Mesodermal cell (in vitro differentiated cells): Measurements from ENCODE around the gene LRRC70.
A peak's percentile ranks its signal among the peaks of the same experiment; 100 is the strongest.

Experiments
- H3K27ac ChIP-seq: 2 replicates; pipeline ENCODE4 v1.7.0; 2013; ENCODE audit warnings: mild to moderate bottlenecking, low read depth, low read length, moderate library complexity; ENCODE audit not compliant: severe bottlenecking
- H3K36me3 ChIP-seq: 2 replicates; pipeline ENCODE4 v1.7.1; 2013; ENCODE audit warnings: mild to moderate bottlenecking, low read length, moderate library complexity; ENCODE audit not compliant: control insufficient read depth, insufficient read depth
- H3K4me1 ChIP-seq: one replicate; pipeline ENCODE4 v1.7.1; 2013; ENCODE audit warnings: mild to moderate bottlenecking, low read length; ENCODE audit not compliant: insufficient read depth, control insufficient read depth, poor library complexity, severe bottlenecking
- H3K4me3 ChIP-seq: 2 replicates; pipeline ENCODE4 v1.7.0; 2013; ENCODE audit warnings: low read length, control low read depth, mild to moderate bottlenecking; ENCODE audit not compliant: insufficient read depth, poor library complexity, severe bottlenecking; ENCODE audit errors: extremely low read depth
- H3K9me3 ChIP-seq: 2 replicates; pipeline ENCODE4 v1.7.1; 2013; ENCODE audit warnings: mild to moderate bottlenecking, low read length, moderate library complexity; ENCODE audit not compliant: control insufficient read depth
- WGBS, 2 experiments: methylation state at CpG; one replicate each; pipeline ENCODE4 v1.1.5; 2013; ENCODE audit warnings: missing lambda C conversion rate in 2 of 2; ENCODE audit not compliant: insufficient coverage in 2 of 2; 5-methylcytosine and 5-hydroxymethylcytosine counted together

Gene LRRC70

DNA sequence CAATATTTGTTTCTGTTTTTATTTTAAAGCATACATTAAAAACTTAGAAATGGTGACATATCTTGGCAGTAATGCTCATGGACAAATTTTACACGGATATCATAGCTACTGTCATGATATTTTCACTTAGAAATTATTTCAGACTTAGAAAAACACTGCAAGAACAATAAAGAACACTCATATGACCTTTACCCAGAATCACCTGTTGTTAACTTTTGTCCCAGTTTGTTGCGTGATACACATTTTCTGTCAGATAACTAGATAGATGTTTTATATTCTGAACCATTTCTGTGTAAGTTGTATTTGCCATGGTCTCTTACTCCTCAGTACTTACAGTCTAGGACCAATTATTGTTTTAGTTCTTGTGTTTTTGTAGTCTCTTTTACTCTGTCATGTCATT is 3.6 kb upstream of the LRRC70 start:
- WGBS, 2 experiments, result no CpG with 5 or more reads among the region's 2 CpGs
- no peaks in the 10 kb centered on the region for H3K9me3 ChIP-seq
- no peak overlapping the region for H3K27ac ChIP-seq
- no peak overlapping the region for H3K4me3 ChIP-seq
- peaks cover 11% of the 10 kb centered on the region for H3K4me1 ChIP-seq
- H3K36me3 ChIP-seq, result no peaks in the 10 kb centered on the region

- no CpG with 5 or more reads among the region's 1 CpG for WGBS, 2 experiments
- H3K27ac ChIP-seq, result peak overlapping the region; percentile 7
- H3K4me3 ChIP-seq, result no peak overlapping the region
- no peaks in the 10 kb centered on the region for H3K9me3 ChIP-seq
- no peaks in the 10 kb centered on the region for H3K36me3 ChIP-seq
- peaks cover 11% of the 10 kb centered on the region for H3K4me1 ChIP-seq
Measured at GRCh38 chr5:62575489-62575888, 3.1 kb upstream of the LRRC70 start.

- WGBS, 2 experiments, result 94 to 97% methylated on average over 2 to 3 of the region's 4 CpGs
- no peaks in the 10 kb centered on the region for H3K9me3 ChIP-seq
- peaks cover 11% of the 10 kb centered on the region for H3K4me1 ChIP-seq
- peak overlapping the region; percentile 6 for H3K27ac ChIP-seq
- no peaks in the 10 kb centered on the region for H3K36me3 ChIP-seq
- no peak overlapping the region for H3K4me3 ChIP-seq
Measured at GRCh38 chr5:62576570-62577170, 1.9 kb upstream of the LRRC70 start.

DNA sequence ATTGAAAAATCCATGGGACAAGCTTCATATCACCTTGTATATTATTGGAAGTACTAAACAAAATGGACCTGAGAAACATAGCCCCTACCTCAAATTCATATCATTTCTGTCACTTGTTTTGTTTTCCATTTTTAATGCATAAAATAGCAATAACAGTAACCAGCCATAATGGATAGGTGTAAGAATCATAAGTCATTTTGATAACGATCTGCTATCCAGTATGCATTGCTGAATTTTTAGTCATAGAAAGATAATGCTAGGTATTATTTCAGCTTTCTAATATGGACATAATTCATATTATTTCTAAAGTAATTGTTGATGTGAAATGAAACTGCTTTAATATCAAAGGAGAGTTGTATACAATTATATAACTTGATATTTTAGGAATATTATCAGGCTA is 1.1 kb upstream of the LRRC70 start:
- Histone ChIP-seq H3K4me1 (peaks cover 11% of the 10 kb centered on the region), H3K4me3 (no peak overlapping the region), H3K36me3 (no peaks in the 10 kb centered on the region), H3K27ac (no peak overlapping the region), H3K9me3 (no peaks in the 10 kb centered on the region)
- WGBS, 2 experiments, result no CpG with 5 or more reads among the region's 1 CpG

GRCh38 chr5:62579761-62580160 is 1.1 kb downstream of the LRRC70 start:
- WGBS, 2 experiments, result no CpG with 5 or more reads among the region's 5 CpGs
- Histone ChIP-seq H3K27ac (no peak overlapping the region), H3K4me1 (peaks cover 11% of the 10 kb centered on the region), H3K4me3 (no peak overlapping the region), H3K9me3 (no peaks in the 10 kb centered on the region), H3K36me3 (no peaks in the 10 kb centered on the region)

GRCh38 chr5:62581836-62582597 is 3.4 kb downstream of the LRRC70 start:
- Histone ChIP-seq H3K4me1 (peaks cover 14% of the 10 kb centered on the region), H3K36me3 (no peaks in the 10 kb centered on the region), H3K27ac (no peak overlapping the region), H3K4me3 (no peak overlapping the region), H3K9me3 (no peaks in the 10 kb centered on the region)
- WGBS, 2 experiments, result 86 to 96% methylated on average over 7 of the region's 8 CpGs

DNA sequence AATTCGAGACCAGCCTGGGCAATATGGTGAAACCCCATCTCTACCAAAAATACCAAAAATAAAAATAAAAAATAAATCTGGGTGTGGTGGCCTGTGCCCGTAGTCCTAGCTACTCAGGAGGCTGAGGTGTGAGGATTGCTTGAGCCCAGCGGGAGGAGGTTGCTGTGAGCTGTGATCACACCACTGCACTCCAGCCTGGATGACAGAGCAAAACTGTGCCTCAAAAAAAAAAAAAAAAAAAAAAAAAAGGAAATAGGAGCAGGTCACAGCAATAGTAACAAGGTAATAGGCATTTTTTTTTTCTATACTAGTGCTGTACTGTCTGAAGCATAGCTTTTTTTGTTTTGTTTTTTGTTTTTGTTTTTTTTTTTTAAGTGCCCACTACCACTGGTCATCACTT is 5.8 kb downstream of the LRRC70 start:
- WGBS, 2 experiments, result 100% methylated on average over 1 to 2 of the region's 3 CpGs
- peaks cover 5% of the 10 kb centered on the region for H3K4me1 ChIP-seq
- no peak overlapping the region for H3K27ac ChIP-seq
- peaks cover 15% of the 10 kb centered on the region for H3K36me3 ChIP-seq
- no peak overlapping the region for H3K4me3 ChIP-seq
- H3K9me3 ChIP-seq, result no peaks in the 10 kb centered on the region

- WGBS, 2 experiments, result 89 to 94% methylated on average over 2 of the region's 2 CpGs
Measured at GRCh38 chr5:62585306-62585705, 6.7 kb downstream of the LRRC70 start.

DNA sequence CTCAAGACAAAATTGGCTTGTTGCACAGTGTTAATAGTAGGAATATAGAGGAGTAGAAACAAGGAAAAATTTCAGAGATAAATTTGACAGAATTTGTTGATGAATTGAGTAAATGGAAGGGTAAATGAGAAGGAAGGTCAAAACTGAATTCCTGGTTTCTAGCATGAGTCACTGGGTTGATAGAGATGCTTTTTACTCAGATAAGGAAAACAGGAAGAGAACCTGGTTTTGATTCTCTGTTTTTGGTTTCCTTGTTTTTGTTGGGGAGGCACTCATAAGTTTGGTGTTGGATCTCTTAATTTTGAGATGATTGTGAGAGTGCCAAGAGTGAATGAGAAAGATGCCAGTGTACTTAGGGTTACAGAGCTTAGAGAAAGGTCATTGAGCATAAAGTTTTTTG is 7.1 kb downstream of the LRRC70 start:
- peaks cover 15% of the 10 kb centered on the region for H3K36me3 ChIP-seq
- H3K4me3 ChIP-seq, result no peak overlapping the region
- H3K9me3 ChIP-seq, result no peaks in the 10 kb centered on the region
- peak overlapping the region; percentile 18 for H3K27ac ChIP-seq
- H3K4me1 ChIP-seq, result peaks cover 5% of the 10 kb centered on the region

More at GRCh38 chr5:62585306-62585705, 6.7 kb downstream of the LRRC70 start:
- peak overlapping the region; percentile 18 for H3K27ac ChIP-seq
- peaks cover 15% of the 10 kb centered on the region for H3K36me3 ChIP-seq
- peaks cover 5% of the 10 kb centered on the region for H3K4me1 ChIP-seq
- H3K4me3 ChIP-seq, result no peak overlapping the region
- no peaks in the 10 kb centered on the region for H3K9me3 ChIP-seq

GRCh38 chr5:62587737-62588136 is 9.1 kb downstream of the LRRC70 start:
- peaks cover 26% of the 10 kb centered on the region for H3K36me3 ChIP-seq
- no peaks in the 10 kb centered on the region for H3K9me3 ChIP-seq
- H3K27ac ChIP-seq, result no peak overlapping the region
- H3K4me1 ChIP-seq, result peaks cover 5% of the 10 kb centered on the region
- 85 to 96% methylated on average over 3 of the region's 3 CpGs for WGBS, 2 experiments
- no peak overlapping the region for H3K4me3 ChIP-seq

DNA sequence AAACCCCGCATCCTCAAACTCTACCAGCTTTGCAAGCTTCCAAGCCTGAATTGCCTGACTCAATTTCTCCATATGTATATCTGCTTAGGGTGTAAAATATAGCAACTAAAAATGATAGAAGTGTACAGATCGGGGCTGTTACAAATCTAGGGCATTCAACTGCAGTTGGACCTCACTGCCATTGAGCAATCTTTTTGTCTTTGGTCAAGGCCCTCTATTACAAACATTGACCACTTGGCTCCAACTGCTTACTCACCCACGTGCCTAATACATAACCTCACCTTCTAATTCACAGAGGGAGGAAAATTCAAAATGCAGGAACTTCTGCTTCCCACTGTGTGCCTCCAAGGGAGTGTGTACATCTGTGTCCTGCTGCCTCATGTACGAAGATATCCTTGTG is 10.0 kb downstream of the LRRC70 start:
- peaks cover 31% of the 10 kb centered on the region for H3K36me3 ChIP-seq
- H3K27ac ChIP-seq, result no peak overlapping the region
- 93 to 95% methylated on average over 2 to 3 of the region's 4 CpGs for WGBS, 2 experiments
- H3K4me1 ChIP-seq, result peaks cover 5% of the 10 kb centered on the region
- H3K4me3 ChIP-seq, result no peak overlapping the region
- H3K9me3 ChIP-seq, result no peaks in the 10 kb centered on the region
